Mesenchymal stem cell (in vitro differentiated cells and primary cell): ENCODE measurements around the gene SORT1.
A peak's percentile ranks its signal among the peaks of the same experiment; 100 is the strongest.

ENCODE experiments used
- DNase-seq: peaks from one replicate; pipeline ENCODE4 v3.0.0-alpha.2; 2013
- H2AFZ ChIP-seq: one replicate; pipeline ENCODE4 v1.6.1; 2013; ENCODE audit warnings: low read depth, mild to moderate bottlenecking, control low read depth, inconsistent platforms, low read length, moderate library complexity
- H2AK5ac ChIP-seq: 2 replicates; pipeline ENCODE4 v1.6.1; 2013; ENCODE audit warnings: low read length, moderate library complexity, mild to moderate bottlenecking, inconsistent platforms; ENCODE audit not compliant: severe bottlenecking
- H2BK120ac ChIP-seq: one replicate; pipeline ENCODE4 v1.6.1; 2013; ENCODE audit warnings: low read depth, mild to moderate bottlenecking, inconsistent platforms, low read length, moderate library complexity
- H2BK12ac ChIP-seq, 2 experiments: one replicate each; pipeline ENCODE4 v1.6.1; 2013; ENCODE audit warnings: inconsistent platforms in 2 of 2, low read length in 2 of 2, mild to moderate bottlenecking in 2 of 2, moderate library complexity in 2 of 2, control low read depth in 1 of 2
- H2BK15ac ChIP-seq: one replicate; pipeline ENCODE4 v1.6.1; 2013; ENCODE audit warnings: mild to moderate bottlenecking, low read depth, inconsistent platforms; ENCODE audit not compliant: poor library complexity, severe bottlenecking
- H2BK5ac ChIP-seq: 2 replicates; pipeline ENCODE4 v1.6.1; 2013; ENCODE audit warnings: low read depth, mild to moderate bottlenecking, low read length, control low read depth, inconsistent platforms; ENCODE audit not compliant: poor library complexity, severe bottlenecking
- H3K14ac ChIP-seq, 2 experiments: one replicate each; pipeline ENCODE4 v1.6.1; 2013; ENCODE audit warnings: inconsistent platforms in 2 of 2, low read length in 2 of 2, control low read depth in 1 of 2, mild to moderate bottlenecking in 1 of 2, moderate library complexity in 1 of 2
- H3K18ac ChIP-seq, 2 experiments: one replicate each; pipeline ENCODE4 v1.6.1; 2013; ENCODE audit warnings: inconsistent platforms in 2 of 2, low read length in 2 of 2, control low read depth in 1 of 2, low read depth in 1 of 2, mild to moderate bottlenecking in 1 of 2
- H3K23ac ChIP-seq, 2 experiments: one replicate each; pipeline ENCODE4 v1.6.1; 2013; ENCODE audit warnings: inconsistent platforms in 2 of 2, low read length in 2 of 2, mild to moderate bottlenecking in 2 of 2, moderate library complexity in 2 of 2, control low read depth in 1 of 2
- H3K27ac ChIP-seq: 2 replicates; pipeline ENCODE4 v1.5.1; 2013; ENCODE audit warnings: mild to moderate bottlenecking, moderate library complexity, low read length, control low read depth, inconsistent platforms; ENCODE audit not compliant: poor library complexity, severe bottlenecking
- H3K27me3 ChIP-seq, 2 experiments: 2 replicates each; pipeline versions ENCODE4 v1.6.1 to v1.7.0; 2013; ENCODE audit warnings: low read length in 2 of 2, mild to moderate bottlenecking in 2 of 2, moderate library complexity in 2 of 2, control low read depth in 1 of 2, inconsistent platforms in 1 of 2; ENCODE audit not compliant: control insufficient read depth in 1 of 2, insufficient read depth in 1 of 2
- H3K36me3 ChIP-seq, 2 experiments: 2 replicates each; pipeline versions ENCODE4 v1.6.1 to v1.7.0; 2013; ENCODE audit warnings: low read length in 2 of 2, control low read depth in 1 of 2, inconsistent platforms in 1 of 2, low read depth in 1 of 2, mild to moderate bottlenecking in 1 of 2; ENCODE audit not compliant: insufficient read depth in 2 of 2, control insufficient read depth in 1 of 2
- H3K4ac ChIP-seq, 2 experiments: one replicate each; pipeline ENCODE4 v1.6.1; 2013; ENCODE audit warnings: inconsistent platforms in 2 of 2, low read length in 2 of 2, mild to moderate bottlenecking in 2 of 2, moderate library complexity in 2 of 2, control low read depth in 1 of 2, low read depth in 1 of 2
- H3K4me1 ChIP-seq: 2 replicates; pipeline ENCODE4 v1.6.1; 2013; ENCODE audit warnings: low read depth, low read length, control low read depth; ENCODE audit not compliant: control insufficient read depth, insufficient read depth
- H3K4me2 ChIP-seq: 2 replicates; pipeline ENCODE4 v1.6.1; 2013; ENCODE audit warnings: low read length, mild to moderate bottlenecking, inconsistent platforms; ENCODE audit not compliant: poor library complexity, severe bottlenecking
- H3K4me3 ChIP-seq, 2 experiments: 2 replicates each; pipeline versions ENCODE4 v1.5.1 to v1.7.0; 2013; ENCODE audit warnings: low read length in 2 of 2, mild to moderate bottlenecking in 2 of 2, control low read depth in 1 of 2, low read depth in 1 of 2; ENCODE audit not compliant: insufficient read depth in 1 of 2
- H3K79me1 ChIP-seq: replicated peaks from 2 replicates; pipeline ENCODE4 v1.6.1; 2013; ENCODE audit warnings: mild to moderate bottlenecking, control low read depth, low read length, inconsistent platforms; ENCODE audit not compliant: poor library complexity, severe bottlenecking
- H3K9ac ChIP-seq: 2 replicates; pipeline ENCODE4 v1.7.0; 2013; ENCODE audit warnings: mild to moderate bottlenecking, low read length, moderate library complexity
- H3K9me3 ChIP-seq: 2 replicates; pipeline ENCODE4 v1.7.0; 2013; ENCODE audit warnings: mild to moderate bottlenecking, low read length; ENCODE audit not compliant: control insufficient read depth
- H4K8ac ChIP-seq: one replicate; pipeline ENCODE4 v1.6.1; 2013; ENCODE audit warnings: inconsistent platforms, mild to moderate bottlenecking, low read length, moderate library complexity
- H4K91ac ChIP-seq: one replicate; pipeline ENCODE4 v1.6.1; 2013; ENCODE audit warnings: mild to moderate bottlenecking, low read length, inconsistent platforms
- WGBS: methylation state at CpG from one replicate; pipeline ENCODE4 v1.1.7; 2013; ENCODE audit warnings: mixed read lengths; 5-methylcytosine and 5-hydroxymethylcytosine counted together

SORT1 gene

DNA sequence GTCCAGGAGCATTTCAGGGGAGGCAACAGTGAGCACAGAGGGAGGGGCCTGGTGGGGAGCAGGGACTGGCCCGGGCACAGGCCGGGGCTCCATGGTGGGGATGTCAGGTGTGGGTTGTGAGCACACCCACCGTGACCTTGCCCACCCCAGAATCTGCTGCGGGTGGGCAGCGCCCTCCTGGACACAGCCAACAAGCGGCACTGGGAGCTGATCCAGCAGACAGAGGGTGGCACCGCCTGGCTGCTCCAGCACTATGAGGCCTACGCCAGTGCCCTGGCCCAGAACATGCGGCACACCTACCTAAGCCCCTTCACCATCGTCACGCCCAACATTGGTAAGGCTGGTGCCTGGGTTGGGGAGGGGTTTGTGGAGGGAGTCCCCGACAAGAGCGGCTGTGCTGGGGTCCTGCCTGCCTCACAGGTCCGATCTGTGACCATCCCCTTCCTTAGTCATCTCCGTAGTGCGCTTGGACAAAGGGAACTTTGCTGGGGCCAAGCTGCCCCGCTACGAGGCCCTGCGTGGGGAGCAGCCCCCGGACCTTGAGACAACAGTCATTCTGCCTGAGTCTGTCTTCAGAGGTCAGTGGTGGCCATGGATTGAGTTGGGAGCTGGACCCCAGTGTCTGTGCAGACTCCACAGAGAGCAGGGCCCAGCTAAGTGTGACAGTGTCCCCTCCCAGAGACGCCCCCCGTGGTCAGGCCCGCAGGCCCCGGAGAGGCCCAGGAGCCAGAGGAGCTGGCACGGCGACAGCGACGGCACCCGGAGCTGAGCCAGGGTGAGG, 129.1 kb downstream of the SORT1 start:
- H3K27ac ChIP-seq: no peak overlapping the region
- H3K79me1 ChIP-seq: no peaks in the 10 kb centered on the region
- peaks cover 15% of the 10 kb centered on the region for H3K4me1 ChIP-seq
- H4K8ac ChIP-seq: no peak overlapping the region
- H3K23ac ChIP-seq: no peak overlapping the region
- no peak overlapping the region for H4K91ac ChIP-seq
- H3K9ac ChIP-seq: no peak overlapping the region
- H3K4me2 ChIP-seq: no peak overlapping the region
- H2BK120ac ChIP-seq: no peak overlapping the region
- 95% methylated on average over 29 of the region's 29 CpGs for WGBS
- no peak overlapping the region for H3K18ac ChIP-seq
- no peak for DNase-seq
- H3K36me3 ChIP-seq: peaks cover 0 to 74% of the 10 kb centered on the region in 2 experiments
- H2BK15ac ChIP-seq: no peak overlapping the region
- H2BK5ac ChIP-seq: no peak overlapping the region
- H3K9me3 ChIP-seq: no peaks in the 10 kb centered on the region
- H3K27me3 ChIP-seq: no peaks in the 10 kb centered on the region
- no peak overlapping the region for H2AFZ ChIP-seq
- H3K4me3 ChIP-seq: no peak overlapping the region
- no peak overlapping the region for H2BK12ac ChIP-seq
- H3K14ac ChIP-seq: no peak overlapping the region
- no peak overlapping the region for H2AK5ac ChIP-seq
- no peak overlapping the region for H3K4ac ChIP-seq

GRCh38 chr1:109267743-109268300, 129.9 kb downstream of the SORT1 start:
- Histone ChIP-seq H3K9me3 (no peaks in the 10 kb centered on the region), H4K91ac (no peak overlapping the region), H3K36me3 (peaks cover 0 to 79% of the 10 kb centered on the region in 2 experiments), H2BK120ac (no peak overlapping the region), H3K27me3 (peaks cover 0 to 6% of the 10 kb centered on the region in 2 experiments), H3K4me2 (no peak overlapping the region), H3K23ac (no peak overlapping the region), H3K4ac (no peak overlapping the region), H2BK5ac (no peak overlapping the region), H3K9ac (no peak overlapping the region), H2BK15ac (no peak overlapping the region), H2BK12ac (no peak overlapping the region), H4K8ac (no peak overlapping the region), H3K14ac (peak overlapping the region in 1 of 2 experiments; percentile 84), H3K4me1 (peaks cover 15% of the 10 kb centered on the region), H3K18ac (no peak overlapping the region), H2AK5ac (no peak overlapping the region), H3K27ac (no peak overlapping the region), H2AFZ (no peak overlapping the region), H3K4me3 (no peak overlapping the region), H3K79me1 (no peaks in the 10 kb centered on the region)
- 89% methylated on average over 17 of the region's 17 CpGs for WGBS
- DNase-seq: no peak

GRCh38 chr1:109266965-109267364, 130.8 kb downstream of the SORT1 start:
- Histone ChIP-seq H3K9ac (no peak overlapping the region), H3K18ac (no peak overlapping the region), H3K4me1 (peaks cover 15% of the 10 kb centered on the region), H4K8ac (no peak overlapping the region), H3K4ac (no peak overlapping the region), H2AFZ (no peak overlapping the region), H3K4me2 (no peak overlapping the region), H2BK12ac (no peak overlapping the region), H3K36me3 (peaks cover 0 to 81% of the 10 kb centered on the region in 2 experiments), H3K4me3 (no peak overlapping the region), H2BK5ac (no peak overlapping the region), H3K27ac (no peak overlapping the region), H2BK120ac (no peak overlapping the region), H3K23ac (no peak overlapping the region), H3K14ac (no peak overlapping the region), H3K79me1 (no peaks in the 10 kb centered on the region), H3K27me3 (peaks cover 0 to 14% of the 10 kb centered on the region in 2 experiments), H4K91ac (no peak overlapping the region), H3K9me3 (no peaks in the 10 kb centered on the region), H2AK5ac (no peak overlapping the region), H2BK15ac (no peak overlapping the region)
- WGBS: 90% methylated on average over 11 of the region's 11 CpGs
- DNase-seq: no peak

DNA sequence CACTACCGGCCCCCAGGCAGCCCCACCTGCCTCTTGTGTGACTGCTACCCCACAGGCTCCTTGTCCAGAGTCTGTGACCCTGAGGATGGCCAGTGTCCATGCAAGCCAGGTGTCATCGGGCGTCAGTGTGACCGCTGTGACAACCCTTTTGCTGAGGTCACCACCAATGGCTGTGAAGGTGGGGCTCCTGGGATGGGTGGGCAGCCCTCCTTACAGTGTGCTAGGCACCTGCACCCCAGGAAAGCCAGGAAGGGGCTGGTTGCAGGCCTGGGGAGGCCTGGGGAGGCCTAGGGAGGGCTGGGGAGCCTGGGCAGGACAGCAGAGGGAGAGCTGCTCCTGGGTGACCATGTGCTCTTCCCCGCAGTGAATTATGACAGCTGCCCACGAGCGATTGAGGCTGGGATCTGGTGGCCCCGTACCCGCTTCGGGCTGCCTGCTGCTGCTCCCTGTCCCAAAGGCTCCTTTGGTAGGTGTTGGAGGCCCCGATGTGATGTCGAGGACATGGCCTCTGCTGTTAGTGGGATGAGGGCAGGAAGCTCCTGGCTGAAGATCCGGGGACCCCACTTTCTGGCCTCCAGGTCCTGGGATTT, 131.9 kb downstream of the SORT1 start:
- Histone ChIP-seq H3K79me1 (no peaks in the 10 kb centered on the region), H2AK5ac (no peak overlapping the region), H2AFZ (no peak overlapping the region), H3K9ac (no peak overlapping the region), H3K14ac (no peak overlapping the region), H3K4me1 (peaks cover 20% of the 10 kb centered on the region), H3K4me3 (no peak overlapping the region), H3K18ac (no peak overlapping the region), H3K4me2 (no peak overlapping the region), H4K8ac (no peak overlapping the region), H3K4ac (no peak overlapping the region), H2BK120ac (no peak overlapping the region), H3K27me3 (peaks cover 0 to 18% of the 10 kb centered on the region in 2 experiments), H4K91ac (no peak overlapping the region), H2BK5ac (no peak overlapping the region), H2BK12ac (no peak overlapping the region), H3K27ac (no peak overlapping the region), H3K36me3 (peaks cover 0 to 85% of the 10 kb centered on the region in 2 experiments), H2BK15ac (no peak overlapping the region), H3K23ac (no peak overlapping the region), H3K9me3 (no peaks in the 10 kb centered on the region)
- DNase-seq: no peak
- WGBS: 98% methylated on average over 6 of the region's 13 CpGs
